Activated CD4-positive, alpha-beta memory T cell treated with anti-CD3 and anti-CD28 coated beads for 36 hours (primary cell): ENCODE data around the gene DHRSX. TPM values are rescaled to one million over a fixed set of nuclear protein-coding genes. Genes with fewer than 3 reads are reported as not detected.
A peak's percentile ranks its signal among the peaks of the same experiment; 100 is the strongest.

Experiments
- CTCF ChIA-PET: fragments of 350-600 bp; sonication (Branson Sonifier 250); formaldehyde crosslinking; loops from one replicate; lab custom pipeline; 2021; ENCODE audit warnings: antibody characterized with exemption, inconsistent platforms; lab: Charles Lee
- POLR2A ChIA-PET: fragments of 350-600 bp; sonication (Branson Sonifier 250); formaldehyde crosslinking; loops from one replicate; lab custom pipeline; 2021; ENCODE audit warnings: antibody characterized with exemption; lab: Charles Lee
- DNase-seq: peaks from one replicate; pipeline ENCODE4 v3.0.0-alpha.2; 2020
- H3K27ac Mint-ChIP-seq: one replicate; pipeline ENCODE4 v1.8.0; 2021; ENCODE audit warnings: mixed read lengths
- H3K27me3 Mint-ChIP-seq: one replicate; pipeline ENCODE4 v1.8.0; 2021; ENCODE audit warnings: mixed read lengths
- H3K36me3 Mint-ChIP-seq: one replicate; pipeline ENCODE4 v1.8.0; 2021; ENCODE audit warnings: mixed read lengths
- H3K4me1 Mint-ChIP-seq: one replicate; pipeline ENCODE4 v1.8.0; 2021; ENCODE audit warnings: low read depth, mixed read lengths
- H3K4me3 Mint-ChIP-seq: one replicate; pipeline ENCODE4 v1.8.0; 2021; ENCODE audit warnings: mild to moderate bottlenecking, mixed read lengths
- H3K9me3 Mint-ChIP-seq: one replicate; pipeline ENCODE4 v1.8.0; 2021; ENCODE audit warnings: mixed read lengths
- intact Hi-C: fragments of 100-400 bp; cut with micrococcal nuclease; formaldehyde crosslinking; loops from one replicate; pipeline ENCODE4 v1.15.1; 2023
- total RNA-seq, 2 experiments: library from RNA; stranded (reverse); gene quantifications; one replicate each; pipeline ENCODE4 v1.2.3, GENCODE V29; 2021

Gene DHRSX
- total RNA-seq, 2 experiments from 2014 or later = 20.7 to 21.3 TPM

DNA sequence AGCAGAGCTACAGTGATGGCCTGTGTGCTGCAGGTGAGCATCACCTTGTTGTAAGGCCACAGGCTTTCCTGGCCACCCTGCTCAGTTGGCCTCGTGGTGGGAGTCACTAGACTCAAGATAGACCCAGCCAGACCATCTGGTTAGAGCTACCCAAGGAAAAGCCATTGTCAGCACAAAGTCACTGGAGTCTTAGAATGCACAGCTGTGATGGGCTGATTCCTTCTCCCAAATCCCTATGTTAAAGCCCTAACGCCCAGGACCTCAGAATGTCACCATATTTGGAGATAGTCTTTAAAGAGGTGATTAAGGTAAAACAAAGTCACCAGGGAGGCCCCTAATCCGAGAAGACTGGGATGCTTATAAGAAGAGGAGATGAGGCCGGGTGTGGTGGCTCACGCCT, 173.4 kb downstream of the DHRSX start:
- POLR2A ChIA-PET = no interaction called here
- Mint-ChIP-seq H3K27ac (no peak overlapping the region), H3K9me3 (peaks cover 7% of the 10 kb centered on the region), H3K36me3 (peaks cover 18% of the 10 kb centered on the region), H3K4me1 (peaks cover 2% of the 10 kb centered on the region), H3K4me3 (no peak overlapping the region), H3K27me3 (no peaks in the 10 kb centered on the region)
- CTCF ChIA-PET = no interaction called here
- intact Hi-C loops = no loop called here
- no peak for DNase-seq

DNA sequence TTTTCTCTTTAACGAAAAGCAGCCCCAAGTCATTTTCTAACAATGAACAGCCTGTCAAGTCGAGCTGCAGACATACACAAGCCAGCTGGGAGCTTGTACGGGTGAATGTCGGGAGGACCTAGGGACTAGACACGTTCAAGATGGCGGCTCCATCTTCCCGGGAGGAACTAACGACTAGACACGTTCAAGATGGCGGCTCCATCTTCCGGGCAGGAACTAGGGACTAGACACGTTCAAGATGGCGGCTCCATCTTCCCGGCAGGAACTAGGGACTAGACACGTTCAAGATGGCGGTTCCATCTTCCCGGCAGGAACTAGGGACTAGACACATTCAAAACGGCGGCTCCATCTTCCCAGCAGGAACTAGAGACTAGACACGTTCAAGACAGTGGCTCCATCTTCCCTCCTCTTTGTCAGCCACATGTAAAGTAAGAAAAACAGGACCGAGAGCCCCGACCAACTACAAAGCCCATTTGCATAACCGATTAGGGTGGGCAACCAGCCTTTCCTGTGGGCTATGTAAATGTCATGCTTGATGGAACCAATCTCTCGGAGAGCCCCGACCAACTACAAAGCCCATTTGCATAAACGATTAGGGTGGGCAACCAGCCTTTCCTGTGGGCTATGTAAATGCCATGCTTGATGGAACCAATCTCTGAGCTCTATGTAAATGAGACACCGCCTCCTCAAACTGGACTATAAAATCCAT, 175.5 kb downstream of the DHRSX start:
- Mint-ChIP-seq H3K4me3 (peak overlapping the region; percentile 64), H3K36me3 (peaks cover 18% of the 10 kb centered on the region), H3K4me1 (peaks cover 2% of the 10 kb centered on the region), H3K27me3 (no peaks in the 10 kb centered on the region), H3K9me3 (peaks cover 7% of the 10 kb centered on the region), H3K27ac (peak overlapping the region; percentile 50)
- peak; percentile 50 for DNase-seq
- ChIA-PET POLR2A (no interaction called here), CTCF (no interaction called here)
- intact Hi-C loops = no loop called here

DNA sequence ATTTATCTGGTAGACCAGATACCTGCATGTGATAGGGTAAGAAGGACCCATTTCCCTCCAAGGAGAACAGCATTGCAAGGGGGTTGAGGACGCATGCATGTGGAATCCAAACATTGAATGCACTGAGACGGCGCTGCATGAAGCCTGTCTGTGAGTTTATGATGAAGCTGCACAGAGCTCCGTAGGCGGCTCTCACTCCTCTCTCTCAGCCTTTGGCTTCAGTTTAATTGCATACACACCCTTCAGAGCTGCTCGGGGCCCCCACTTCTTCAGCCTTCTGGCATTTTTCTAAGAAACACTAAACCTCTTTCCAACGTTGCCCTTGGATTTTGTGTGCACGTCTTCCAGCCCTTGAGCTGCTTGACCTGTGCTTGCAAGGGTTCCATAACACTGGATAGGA, 176.6 kb downstream of the DHRSX start:
- intact Hi-C loops = no loop called here
- POLR2A ChIA-PET = no interaction called here
- DNase-seq = no peak
- CTCF ChIA-PET = no interaction called here
- Mint-ChIP-seq H3K4me1 (peaks cover 2% of the 10 kb centered on the region), H3K9me3 (peaks cover 7% of the 10 kb centered on the region), H3K27ac (no peak overlapping the region), H3K36me3 (peaks cover 18% of the 10 kb centered on the region), H3K4me3 (no peak overlapping the region), H3K27me3 (no peaks in the 10 kb centered on the region)

DNA sequence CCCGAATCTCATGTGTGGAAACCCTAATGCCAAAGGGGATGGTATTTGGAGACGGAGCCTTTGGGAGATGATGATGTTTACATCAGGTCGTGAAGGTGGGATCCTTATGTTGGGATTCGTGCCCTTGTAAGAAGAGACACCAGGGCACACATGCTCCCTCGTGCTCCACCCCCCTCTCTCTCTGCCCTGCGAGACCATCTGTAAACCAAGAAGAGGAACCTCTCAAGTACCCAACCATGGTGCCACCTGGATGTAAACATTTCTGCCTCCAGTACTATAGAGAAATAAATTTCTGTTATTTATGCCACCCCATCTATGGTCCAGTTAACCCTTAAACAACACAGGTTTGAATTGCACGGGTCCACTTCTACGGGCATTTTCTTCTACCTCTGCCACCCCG, 179.4 kb downstream of the DHRSX start:
- ChIA-PET CTCF (no interaction called here), POLR2A (no interaction called here)
- no peak for DNase-seq
- Mint-ChIP-seq H3K27ac (no peak overlapping the region), H3K4me1 (peaks cover 2% of the 10 kb centered on the region), H3K27me3 (no peaks in the 10 kb centered on the region), H3K4me3 (no peak overlapping the region), H3K9me3 (peaks cover 7% of the 10 kb centered on the region), H3K36me3 (peaks cover 23% of the 10 kb centered on the region)
- intact Hi-C loops = no loop called here

DNA sequence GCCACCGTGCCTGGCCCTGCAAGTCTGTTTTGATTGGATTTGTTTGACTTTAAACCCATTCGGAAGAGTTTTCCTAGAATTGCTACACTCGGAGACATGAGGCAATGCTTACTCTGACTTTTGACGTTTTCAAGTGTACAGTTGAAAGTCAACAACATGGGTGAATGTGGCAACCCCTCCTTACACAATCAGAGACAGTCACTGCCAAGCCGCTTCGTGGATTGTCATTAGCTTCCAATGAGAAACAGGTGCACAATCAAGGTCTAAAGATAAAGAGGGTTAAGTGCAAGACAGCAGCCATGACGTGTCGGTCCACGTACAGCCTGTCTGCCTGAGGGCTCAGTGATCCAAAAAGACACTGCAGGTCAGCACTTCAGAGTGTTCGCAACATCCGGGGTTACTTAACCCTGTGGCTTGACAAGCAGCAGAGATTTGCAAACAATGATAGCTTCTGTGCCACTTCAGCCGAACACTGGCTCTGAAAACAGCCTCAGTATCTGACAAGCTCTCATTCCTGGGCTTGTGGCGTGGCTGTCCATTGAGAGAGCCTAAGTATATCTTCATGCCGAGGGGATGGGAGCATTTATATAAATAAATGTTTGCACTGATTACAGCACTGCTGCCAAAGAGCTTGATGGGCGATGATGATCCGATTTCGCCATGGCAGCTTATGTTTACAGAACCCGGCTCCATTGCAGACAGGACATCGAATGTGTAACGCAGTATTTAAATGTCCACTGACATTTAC, 180.0 kb downstream of the DHRSX start:
- Mint-ChIP-seq H3K36me3 (peaks cover 22% of the 10 kb centered on the region), H3K4me3 (no peak overlapping the region), H3K4me1 (peaks cover 2% of the 10 kb centered on the region), H3K9me3 (peaks cover 7% of the 10 kb centered on the region), H3K27me3 (no peaks in the 10 kb centered on the region), H3K27ac (no peak overlapping the region)
- ChIA-PET POLR2A (no interaction called here), CTCF (no interaction called here)
- no peak for DNase-seq
- intact Hi-C loops = no loop called here

DNA sequence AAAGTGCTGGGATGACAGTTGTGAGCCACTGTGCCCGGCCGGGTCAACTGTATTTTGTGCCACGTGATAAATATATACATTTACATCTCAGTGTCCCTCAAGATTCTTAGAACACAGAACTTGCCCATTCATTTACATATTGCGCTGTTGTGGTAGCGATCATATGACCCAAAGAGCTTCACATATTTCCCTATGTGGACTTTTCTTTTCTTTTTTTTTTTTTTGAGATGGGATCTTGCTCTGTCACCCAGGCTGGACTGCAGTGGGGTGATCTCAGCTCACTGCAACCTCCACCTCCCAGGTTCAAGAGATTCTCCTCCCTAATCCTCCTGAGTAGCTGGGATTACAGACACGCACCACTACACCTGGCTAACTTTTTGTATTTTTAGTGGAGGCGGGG, 180.7 kb downstream of the DHRSX start:
- no peak for DNase-seq
- ChIA-PET POLR2A (no interaction called here), CTCF (no interaction called here)
- peaks cover 7% of the 10 kb centered on the region for H3K9me3 Mint-ChIP-seq
- H3K4me3 Mint-ChIP-seq = no peak overlapping the region
- H3K36me3 Mint-ChIP-seq = peaks cover 18% of the 10 kb centered on the region
- no peaks in the 10 kb centered on the region for H3K27me3 Mint-ChIP-seq
- intact Hi-C loops = no loop called here
- H3K27ac Mint-ChIP-seq = no peak overlapping the region
- H3K4me1 Mint-ChIP-seq = no peaks in the 10 kb centered on the region

DNA sequence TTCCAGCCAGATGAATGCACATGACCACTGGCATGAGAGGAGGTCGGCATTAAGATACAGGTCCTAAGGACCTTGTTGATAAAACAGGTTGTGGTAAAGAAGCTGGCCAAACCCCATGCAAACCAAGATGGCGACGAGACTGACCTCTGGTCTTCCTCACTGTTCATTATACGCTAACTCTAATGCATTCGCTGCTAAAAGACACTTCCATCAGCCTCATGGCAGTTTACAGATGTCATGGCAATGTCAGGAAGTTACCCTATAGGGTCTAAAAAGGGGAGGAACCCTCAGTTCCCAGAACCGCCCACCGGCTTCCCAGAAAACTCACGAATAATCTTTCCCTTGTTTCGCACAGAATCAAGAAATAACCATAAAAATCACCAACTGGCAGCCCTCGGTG, 182.4 kb downstream of the DHRSX start:
- peaks cover 12% of the 10 kb centered on the region for H3K36me3 Mint-ChIP-seq
- intact Hi-C loops = no loop called here
- H3K4me3 Mint-ChIP-seq = no peak overlapping the region
- peak; percentile 10 for DNase-seq
- no peaks in the 10 kb centered on the region for H3K27me3 Mint-ChIP-seq
- POLR2A ChIA-PET = no interaction called here
- H3K27ac Mint-ChIP-seq = no peak overlapping the region
- CTCF ChIA-PET = no interaction called here
- no peaks in the 10 kb centered on the region for H3K4me1 Mint-ChIP-seq
- peaks cover 8% of the 10 kb centered on the region for H3K9me3 Mint-ChIP-seq

DNA sequence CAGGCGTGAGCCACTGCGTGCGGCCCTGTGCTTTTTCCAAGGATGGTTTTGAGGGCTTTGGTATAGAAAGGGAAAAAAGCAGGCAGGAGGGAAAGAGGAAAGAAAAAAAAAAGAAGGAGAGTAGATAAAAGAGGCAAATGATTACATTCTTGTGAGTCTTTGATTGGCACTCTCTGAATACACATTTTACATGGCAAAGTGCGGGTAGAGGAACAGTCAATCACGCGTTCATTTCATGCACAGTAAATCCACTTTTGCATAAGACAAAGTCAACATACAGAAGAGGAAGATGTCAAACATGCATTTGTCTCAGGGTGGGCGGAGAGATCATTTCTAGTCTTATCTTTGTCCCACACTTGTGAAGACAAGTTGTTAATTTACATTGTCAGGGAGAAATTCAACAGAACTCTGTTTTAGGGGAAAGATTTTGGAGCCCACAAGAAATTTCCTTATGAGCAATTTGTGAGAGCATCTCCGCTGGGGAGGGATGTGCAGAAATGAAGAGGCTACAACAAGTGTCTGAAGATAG, 183.2 kb downstream of the DHRSX start:
- Mint-ChIP-seq H3K4me1 (no peaks in the 10 kb centered on the region), H3K36me3 (peaks cover 9% of the 10 kb centered on the region), H3K27ac (no peak overlapping the region), H3K9me3 (peaks cover 3% of the 10 kb centered on the region), H3K4me3 (no peak overlapping the region), H3K27me3 (no peaks in the 10 kb centered on the region)
- CTCF ChIA-PET = no interaction called here
- DNase-seq = no peak
- intact Hi-C loops = no loop called here
- POLR2A ChIA-PET = no interaction called here

DNA sequence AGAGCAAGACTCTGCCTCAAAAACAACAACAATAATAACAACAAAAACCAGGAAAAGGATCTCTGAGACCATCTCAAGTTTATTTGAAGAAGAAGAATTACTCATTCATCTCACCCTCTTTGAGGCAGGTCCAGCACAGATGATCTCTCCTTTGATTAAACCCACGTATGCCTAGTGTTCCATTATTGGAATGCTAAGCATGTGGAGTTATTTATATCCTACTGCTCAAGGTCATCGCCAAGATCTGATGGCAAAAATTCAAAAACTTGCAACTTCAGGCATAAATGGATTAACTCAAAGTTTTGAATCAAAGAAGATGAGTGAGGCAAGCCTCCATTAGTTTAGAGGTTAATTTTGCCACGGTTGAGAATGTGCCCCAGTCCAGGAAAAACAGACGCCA, 184.2 kb downstream of the DHRSX start:
- intact Hi-C loops = no loop called here

DNA sequence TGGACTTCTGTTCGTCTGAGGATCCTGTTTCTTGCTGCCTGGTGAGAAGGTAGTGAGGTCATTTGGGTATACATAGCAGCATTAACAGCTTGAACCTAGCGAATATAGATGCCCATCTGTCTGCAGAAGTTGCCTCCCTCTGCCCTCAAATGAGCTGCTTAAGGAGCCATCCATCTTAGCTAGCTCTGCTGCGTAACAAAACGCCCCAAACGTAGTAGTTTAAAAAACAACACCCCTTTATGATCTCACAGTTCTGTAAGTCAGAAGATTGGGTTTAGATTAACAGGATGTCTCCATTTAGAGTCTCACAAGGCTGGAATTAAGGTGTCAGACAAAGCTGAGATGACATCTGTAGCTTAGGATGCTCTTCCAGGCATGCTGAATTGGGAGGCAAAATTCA, 185.3 kb downstream of the DHRSX start:
- Mint-ChIP-seq H3K36me3 (peaks cover 20% of the 10 kb centered on the region), H3K9me3 (peaks cover 3% of the 10 kb centered on the region), H3K4me3 (no peak overlapping the region), H3K27me3 (no peaks in the 10 kb centered on the region), H3K27ac (no peak overlapping the region), H3K4me1 (no peaks in the 10 kb centered on the region)
- DNase-seq = no peak
- intact Hi-C loops = no loop called here
- ChIA-PET CTCF (no interaction called here), POLR2A (no interaction called here)

More for the DNA sequence above, 184.2 kb downstream of the DHRSX start:
- Mint-ChIP-seq H3K27ac (no peak overlapping the region), H3K4me3 (no peak overlapping the region), H3K9me3 (peaks cover 3% of the 10 kb centered on the region), H3K4me1 (no peaks in the 10 kb centered on the region), H3K36me3 (peaks cover 14% of the 10 kb centered on the region), H3K27me3 (no peaks in the 10 kb centered on the region)
- ChIA-PET CTCF (no interaction called here), POLR2A (no interaction called here)
- no peak for DNase-seq

DNA sequence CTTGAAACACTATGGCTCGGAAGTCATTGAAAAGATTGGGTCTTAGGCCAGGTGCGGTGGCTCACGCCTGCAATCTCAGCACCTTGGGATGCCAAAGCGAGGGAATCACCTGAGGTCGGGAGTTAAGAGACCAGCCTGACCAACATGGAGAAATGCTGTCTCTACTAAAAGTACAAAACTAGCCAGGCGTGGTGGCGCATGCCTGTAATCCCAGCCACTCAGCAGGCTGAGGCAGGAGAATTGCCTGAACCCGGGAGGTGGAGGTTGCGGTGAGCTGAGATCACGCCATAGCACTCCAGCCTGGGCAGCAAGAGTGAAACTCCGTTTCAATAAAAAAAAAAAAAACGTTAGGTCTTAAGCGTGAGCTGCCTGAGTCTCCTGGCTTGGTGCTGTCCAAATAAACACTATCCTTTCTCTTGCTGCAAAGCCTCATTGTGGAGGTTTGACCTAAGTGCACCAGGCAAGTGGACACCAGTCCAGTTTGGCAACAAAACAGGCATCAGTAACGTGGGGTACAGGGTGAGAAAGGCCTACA, 185.9 kb downstream of the DHRSX start:
- no peak overlapping the region for H3K4me3 Mint-ChIP-seq

DNA sequence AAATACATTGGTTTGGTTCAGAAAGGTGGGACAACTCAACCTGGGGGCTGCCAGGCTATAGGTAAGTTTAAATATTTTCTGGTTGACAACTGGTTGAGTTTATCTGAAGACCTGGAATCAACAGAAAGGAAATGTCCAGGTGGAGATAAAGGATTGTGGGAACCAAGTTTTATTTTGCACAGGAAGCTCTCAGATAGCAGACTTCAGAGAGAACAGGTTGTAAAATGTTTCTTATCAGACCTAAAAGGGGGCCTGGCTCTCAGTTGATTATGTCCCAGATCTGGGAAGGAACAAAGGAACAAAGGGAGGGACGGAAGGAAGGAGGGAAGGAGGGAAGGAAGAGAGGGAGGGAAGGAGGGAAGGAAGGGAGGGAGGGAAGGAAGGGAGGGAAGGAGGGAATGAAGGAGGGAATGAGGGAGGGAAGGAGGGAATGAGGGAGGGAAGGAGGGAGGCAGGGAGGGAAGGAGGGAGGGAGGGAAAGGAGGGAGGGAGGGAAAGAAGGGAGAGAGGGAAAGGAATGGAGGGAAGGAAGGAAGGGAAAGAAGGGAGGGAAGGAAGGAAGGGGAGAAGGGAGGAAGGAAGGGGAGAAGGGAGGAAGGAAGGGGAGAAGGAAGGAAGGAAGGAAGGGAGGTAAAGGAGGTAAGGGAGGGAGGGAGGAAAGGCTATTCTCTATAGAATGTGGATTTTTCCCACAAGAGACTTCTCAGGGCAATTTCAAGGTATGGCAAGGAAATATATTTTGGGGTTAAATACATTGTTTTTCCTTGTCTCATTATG, 186.7 kb downstream of the DHRSX start:
- peaks cover 3% of the 10 kb centered on the region for H3K9me3 Mint-ChIP-seq
- no peaks in the 10 kb centered on the region for H3K27me3 Mint-ChIP-seq
- H3K4me1 Mint-ChIP-seq = no peaks in the 10 kb centered on the region
- H3K4me3 Mint-ChIP-seq = no peak overlapping the region
- POLR2A ChIA-PET = no interaction called here
- DNase-seq = no peak
- intact Hi-C loops = no loop called here
- H3K27ac Mint-ChIP-seq = no peak overlapping the region
- H3K36me3 Mint-ChIP-seq = peaks cover 22% of the 10 kb centered on the region
- CTCF ChIA-PET = no interaction called here

More for the DNA sequence above, 185.9 kb downstream of the DHRSX start:
- no peak for DNase-seq
- Mint-ChIP-seq H3K4me1 (no peaks in the 10 kb centered on the region), H3K27ac (no peak overlapping the region), H3K27me3 (no peaks in the 10 kb centered on the region), H3K36me3 (peaks cover 22% of the 10 kb centered on the region), H3K9me3 (peaks cover 3% of the 10 kb centered on the region)
- POLR2A ChIA-PET = no interaction called here
- CTCF ChIA-PET = no interaction called here
- intact Hi-C loops = no loop called here
